Measurements from ENCODE around the gene ADAMTSL1. TPM values are rescaled to one million over a fixed set of nuclear protein-coding genes. Genes with fewer than 3 reads are reported as not detected.

Gene ADAMTSL1
- total RNA-seq, 2 experiments from 2014 or later: not detected

GRCh38 chr9:18941060-18941740 is 467.2 kb downstream of the ADAMTSL1 start:
- TF ChIP-seq CTCF (conservative IDR thresholded peaks at IDR 0.05; ENCODE audit: low read length) (no peak), EZH2phosphoT487 (IDR thresholded peaks at IDR 0.05; ENCODE audit: borderline replicate concordance, low read depth, low read length) (no peak)
- Histone ChIP-seq H4K20me1 (ENCODE audit: insufficient read depth, low read length) (no peaks in the 10 kb centered on the region), H3K9me3 (ENCODE audit: low read length) (no peaks in the 10 kb centered on the region), H3K4me2 (ENCODE audit: low read length) (no peak overlapping the region), H3K9me2 (ENCODE audit: insufficient read depth, low read length) (no peaks in the 10 kb centered on the region), H3K79me2 (ENCODE audit: insufficient read depth, low read depth, low read length) (no peaks in the 10 kb centered on the region), H2AFZ (ENCODE audit: low read length) (no peak overlapping the region), H3K4me1 (ENCODE audit: insufficient read depth, low read length, poor library complexity, severe bottlenecking) (no peaks in the 10 kb centered on the region), H3K4me3 (ENCODE audit: low read depth, low read length, poor library complexity, severe bottlenecking) (no peak overlapping the region), H3K36me3 (ENCODE audit: insufficient read depth, low read length) (no peaks in the 10 kb centered on the region), H3K27ac (ENCODE audit: low read depth, low read length, poor library complexity, severe bottlenecking) (no peak overlapping the region)
- intact Hi-C loops (cut with micrococcal nuclease; ENCODE audit: unreplicated experiment): no loop called here
- no peak for DNase-seq (ENCODE audit: low spot score)
- ChIA-PET CTCF (ENCODE audit: unreplicated experiment) (no interaction called here), POLR2A (no interaction called here)
- no TSS peak for BruUV-seq (replicated peaks)

DNA sequence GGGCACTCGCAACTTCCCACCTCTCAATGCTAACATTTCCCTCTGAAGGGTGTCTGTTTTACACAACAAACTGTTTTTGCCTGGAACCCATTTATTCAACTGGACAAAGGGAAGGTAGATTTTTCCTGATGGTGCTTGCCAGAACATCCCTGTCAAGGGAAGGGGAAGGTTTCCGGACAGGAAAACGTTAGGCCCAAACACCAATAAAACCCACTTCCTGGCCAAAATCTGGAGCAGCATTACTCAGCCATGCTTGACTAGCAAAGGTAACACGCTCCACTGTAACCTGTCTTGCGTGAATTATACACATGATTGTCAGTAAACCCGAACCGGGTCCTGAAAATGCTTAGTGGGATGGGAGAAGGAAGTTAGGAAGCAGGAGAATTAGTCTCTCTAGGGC is 468.8 kb downstream of the ADAMTSL1 start:
- no TSS peak for BruUV-seq (replicated peaks)
- no peak overlapping the region for H2AFZ ChIP-seq (ENCODE audit: low read length)
- H3K4me3 ChIP-seq (ENCODE audit: low read depth, low read length, poor library complexity, severe bottlenecking): no peak overlapping the region
- H3K36me3 ChIP-seq (ENCODE audit: insufficient read depth, low read length): no peaks in the 10 kb centered on the region
- POLR2A ChIA-PET: no interaction called here
- no peaks in the 10 kb centered on the region for H3K9me2 ChIP-seq (ENCODE audit: insufficient read depth, low read length)
- CTCF ChIA-PET (ENCODE audit: unreplicated experiment): no interaction called here
- DNase-seq (ENCODE audit: low spot score): no peak
- H3K4me2 ChIP-seq (ENCODE audit: low read length): no peak overlapping the region
- no peak overlapping the region for H3K27ac ChIP-seq (ENCODE audit: low read depth, low read length, poor library complexity, severe bottlenecking)
- no peak for TF ChIP-seq EZH2phosphoT487 (IDR thresholded peaks at IDR 0.05; ENCODE audit: borderline replicate concordance, low read depth, low read length)
- TF ChIP-seq CTCF (conservative IDR thresholded peaks at IDR 0.05; ENCODE audit: low read length): no peak
- intact Hi-C loops (cut with micrococcal nuclease; ENCODE audit: unreplicated experiment): no loop called here
- no peaks in the 10 kb centered on the region for H3K9me3 ChIP-seq (ENCODE audit: low read length)
- H4K20me1 ChIP-seq (ENCODE audit: insufficient read depth, low read length): no peaks in the 10 kb centered on the region
- H3K4me1 ChIP-seq (ENCODE audit: insufficient read depth, low read length, poor library complexity, severe bottlenecking): no peaks in the 10 kb centered on the region
- H3K79me2 ChIP-seq (ENCODE audit: insufficient read depth, low read depth, low read length): no peaks in the 10 kb centered on the region

- Histone ChIP-seq H3K4me1 (ENCODE audit: insufficient read depth, low read length, poor library complexity, severe bottlenecking) (no peaks in the 10 kb centered on the region), H3K36me3 (ENCODE audit: insufficient read depth, low read length) (no peaks in the 10 kb centered on the region), H3K4me3 (ENCODE audit: low read depth, low read length, poor library complexity, severe bottlenecking) (no peak overlapping the region), H3K79me2 (ENCODE audit: insufficient read depth, low read depth, low read length) (no peaks in the 10 kb centered on the region), H4K20me1 (ENCODE audit: insufficient read depth, low read length) (no peaks in the 10 kb centered on the region), H2AFZ (ENCODE audit: low read length) (no peak overlapping the region), H3K9me3 (ENCODE audit: low read length) (no peaks in the 10 kb centered on the region), H3K9me2 (ENCODE audit: insufficient read depth, low read length) (no peaks in the 10 kb centered on the region), H3K27ac (ENCODE audit: low read depth, low read length, poor library complexity, severe bottlenecking) (no peak overlapping the region), H3K4me2 (ENCODE audit: low read length) (no peak overlapping the region)
- no peak for TF ChIP-seq CTCF (conservative IDR thresholded peaks at IDR 0.05; ENCODE audit: low read length)
- TF ChIP-seq EZH2phosphoT487 (IDR thresholded peaks at IDR 0.05; ENCODE audit: borderline replicate concordance, low read depth, low read length): no peak
- intact Hi-C loops (cut with micrococcal nuclease; ENCODE audit: unreplicated experiment): no loop called here
- BruUV-seq (replicated peaks): no TSS peak
- ChIA-PET POLR2A (no interaction called here), CTCF (ENCODE audit: unreplicated experiment) (no interaction called here)
- no peak for DNase-seq (ENCODE audit: low spot score)
Observed at GRCh38 chr9:18947892-18948339, 474.0 kb downstream of the ADAMTSL1 start.
